Coronary artery (tissue), 2 donors: Measurements from ENCODE around the gene PIKFYVE.

ENCODE experiments used
- DNase-seq: peaks from one replicate; pipeline ENCODE4 v3.0.0-alpha.2; 2017; ENCODE audit warnings: low spot score
- H3K27ac ChIP-seq, 2 donors: fragments of 200-600 bp; sonication (generic); one replicate each; pipeline ENCODE4 v1.5.1; 2016 to 2019
- H3K4me3 ChIP-seq: fragments of 200-600 bp; sonication (generic); 2 replicates; pipeline ENCODE4 v1.5.1; 2016; ENCODE audit warnings: mild to moderate bottlenecking, moderate library complexity
- CTCF ChIP-seq: fragments of 200-600 bp; sonication (generic); IDR thresholded peaks from one replicate; pipeline ENCODE4 v1.5.1; 2019; ENCODE audit warnings: antibody characterized with exemption

The PIKFYVE gene

DNA sequence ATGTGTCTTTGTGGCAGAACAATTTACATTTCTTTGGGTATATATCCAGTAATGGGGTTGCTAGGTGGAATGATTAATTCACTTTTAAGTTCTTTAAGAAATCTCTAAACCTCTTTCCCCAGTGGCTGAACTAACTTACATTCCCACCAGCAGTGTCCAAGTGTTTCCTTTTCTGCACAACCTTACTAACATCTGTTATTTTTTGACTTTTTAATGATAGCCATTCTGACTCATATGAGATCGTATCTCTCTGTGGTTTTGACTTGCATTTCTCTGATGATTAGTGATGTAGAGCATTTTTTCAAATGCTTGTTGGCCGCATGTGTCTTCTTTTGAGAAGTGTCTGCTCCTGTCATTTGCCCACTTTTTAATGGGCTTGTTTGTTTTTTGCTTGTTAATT, 97.4 kb downstream of the PIKFYVE start:
- no peak for DNase-seq
- Histone ChIP-seq H3K27ac (no peak overlapping the region), H3K4me3 (no peak overlapping the region)
- TF ChIP-seq CTCF = no peak

DNA sequence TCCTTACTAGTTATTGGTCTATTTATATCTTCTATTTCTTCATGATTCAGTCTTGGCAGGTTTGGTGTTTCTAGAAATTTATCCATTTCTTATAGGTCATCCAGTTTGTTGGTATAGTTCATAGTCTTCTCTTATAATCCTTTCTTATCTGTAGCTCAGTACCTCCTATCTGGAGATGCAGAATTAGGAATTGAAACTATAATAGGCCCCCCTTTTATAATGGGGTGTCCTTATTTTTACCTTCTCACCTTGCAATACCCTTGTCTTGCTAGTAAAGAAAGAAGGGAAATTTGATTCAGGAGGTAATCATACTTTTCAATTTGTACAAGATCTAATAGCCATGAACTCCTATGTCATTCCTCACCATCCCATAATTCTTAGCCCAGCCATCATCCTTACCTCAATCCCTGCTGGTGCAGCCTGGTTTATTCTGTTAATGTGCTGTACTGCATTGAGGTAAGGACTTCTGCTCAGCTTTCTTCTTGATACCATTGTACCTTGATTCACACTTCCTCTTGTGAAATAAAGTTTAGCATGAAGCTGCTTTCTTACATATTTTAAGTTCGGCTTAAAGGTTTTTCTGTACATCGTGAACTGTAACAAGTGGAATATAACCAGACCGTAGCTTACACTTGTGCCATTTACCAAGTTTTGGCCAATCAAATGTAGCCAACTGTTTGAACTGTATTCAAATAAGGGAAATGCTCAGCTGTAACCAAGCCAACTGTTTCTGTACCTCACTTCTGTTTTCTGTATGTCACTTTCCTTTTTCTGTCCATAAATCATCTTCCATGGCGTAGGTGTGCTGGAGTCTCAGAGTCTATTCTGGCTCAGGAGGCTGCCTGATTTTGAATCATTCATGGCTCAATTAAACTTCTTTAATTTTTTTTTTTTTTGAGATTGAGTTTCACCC, 100.4 kb downstream of the PIKFYVE start:
- Histone ChIP-seq H3K27ac (no peak overlapping the region), H3K4me3 (no peak overlapping the region)
- no peak for TF ChIP-seq CTCF
- no peak for DNase-seq

GRCh38 chr2:208369091-208369490, 103.0 kb downstream of the PIKFYVE start:
- Histone ChIP-seq H3K4me3 (no peak overlapping the region), H3K27ac (no peak overlapping the region)
- TF ChIP-seq CTCF = no peak
- DNase-seq = no peak

DNA sequence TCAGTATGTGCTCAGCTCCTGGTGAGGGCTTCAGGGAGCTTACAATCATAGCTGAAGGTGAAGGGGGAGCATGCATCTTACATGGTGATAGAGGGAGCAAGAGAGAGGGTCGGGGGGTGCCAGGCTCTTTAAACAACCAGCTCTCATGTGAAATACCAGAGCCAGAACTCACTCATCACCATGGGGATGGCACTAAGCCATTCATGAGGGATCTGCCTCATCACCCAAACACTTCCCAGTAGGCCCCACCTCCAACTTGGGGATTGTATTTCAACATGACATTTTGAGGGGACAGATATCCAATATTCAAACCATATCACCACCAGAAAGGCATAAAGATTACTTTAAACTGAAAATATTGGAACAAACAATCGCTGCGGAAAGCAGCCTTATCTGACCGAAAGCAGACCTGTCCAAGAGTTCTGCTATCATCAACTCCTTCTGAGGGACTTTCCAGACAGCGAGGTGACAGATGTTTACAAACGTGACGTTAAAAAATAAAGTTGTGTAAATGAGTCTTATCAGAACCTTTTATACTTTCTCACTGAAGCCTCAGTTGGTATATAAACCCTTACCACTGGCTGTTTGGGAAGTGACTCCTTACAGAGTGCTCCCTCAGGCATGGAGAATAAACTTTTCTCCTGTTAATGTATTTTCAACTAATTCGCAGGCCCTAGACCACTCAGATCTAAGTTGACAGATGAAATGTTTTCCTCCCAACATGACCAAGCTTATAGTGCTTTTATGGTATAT, 105.0 kb downstream of the PIKFYVE start:
- DNase-seq = no peak
- TF ChIP-seq CTCF = no peak
- no peak overlapping the region for H3K4me3 ChIP-seq
- H3K27ac ChIP-seq = no peak overlapping the region

- Histone ChIP-seq H3K27ac (no peak overlapping the region), H3K4me3 (no peak overlapping the region)
- DNase-seq = no peak
- TF ChIP-seq CTCF = no peak
Observed at GRCh38 chr2:208371634-208371935, 105.5 kb downstream of the PIKFYVE start.

- Histone ChIP-seq H3K4me3 (no peak overlapping the region), H3K27ac (no peak overlapping the region)
- DNase-seq = no peak
- TF ChIP-seq CTCF = peak; percentile 55
Observed at GRCh38 chr2:208373460-208374089, 107.5 kb downstream of the PIKFYVE start.
